Transverse colon (tissue), 3 donors: ENCODE results near the gene LRRC4.

Experiments used
- POLR2A ChIP-seq: fragments of 450-650 bp; IDR thresholded peaks from one replicate; pipeline ENCODE4 v1.6.1; 2016; ENCODE audit warnings: antibody characterized with exemption, mild to moderate bottlenecking, moderate library complexity
- TF ChIP-seq, protein P1 (sequence below), 5 experiments: fragments of 200-600 bp in 3 of 5; fragments of 450-650 bp in 2 of 5; sonication (generic) in 3 of 5; IDR thresholded peaks; 1 replicate in 2 of 5; 2 replicates in 3 of 5; pipeline ENCODE4 v1.5.1; 2016 to 2017; ENCODE audit warnings: antibody characterized with exemption in 5 of 5, inconsistent platforms in 3 of 5, mild to moderate bottlenecking in 2 of 5, moderate library complexity in 1 of 5

DNA sequence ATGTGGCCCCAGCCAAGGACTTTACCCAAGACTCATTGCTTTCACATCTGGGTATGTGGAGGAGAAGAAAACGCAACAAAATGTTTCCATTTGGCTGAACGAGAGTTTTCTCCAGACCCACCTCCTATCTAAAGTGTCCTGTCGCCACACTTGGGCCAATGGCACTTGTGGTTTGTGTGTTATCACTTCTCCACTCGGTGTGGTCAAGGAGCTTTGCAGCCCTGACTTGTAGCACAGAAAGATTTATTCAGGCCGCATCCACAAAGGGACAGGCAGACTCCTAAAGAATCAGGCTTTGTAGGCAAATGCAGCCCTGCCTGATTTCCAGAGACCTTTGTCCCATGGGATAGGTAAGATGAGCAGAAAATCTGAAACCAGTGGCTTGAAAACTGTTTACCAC is 12.8 kb upstream of the LRRC4 start:
- no peak for TF ChIP-seq POLR2A
- TF ChIP-seq, protein P1, sequence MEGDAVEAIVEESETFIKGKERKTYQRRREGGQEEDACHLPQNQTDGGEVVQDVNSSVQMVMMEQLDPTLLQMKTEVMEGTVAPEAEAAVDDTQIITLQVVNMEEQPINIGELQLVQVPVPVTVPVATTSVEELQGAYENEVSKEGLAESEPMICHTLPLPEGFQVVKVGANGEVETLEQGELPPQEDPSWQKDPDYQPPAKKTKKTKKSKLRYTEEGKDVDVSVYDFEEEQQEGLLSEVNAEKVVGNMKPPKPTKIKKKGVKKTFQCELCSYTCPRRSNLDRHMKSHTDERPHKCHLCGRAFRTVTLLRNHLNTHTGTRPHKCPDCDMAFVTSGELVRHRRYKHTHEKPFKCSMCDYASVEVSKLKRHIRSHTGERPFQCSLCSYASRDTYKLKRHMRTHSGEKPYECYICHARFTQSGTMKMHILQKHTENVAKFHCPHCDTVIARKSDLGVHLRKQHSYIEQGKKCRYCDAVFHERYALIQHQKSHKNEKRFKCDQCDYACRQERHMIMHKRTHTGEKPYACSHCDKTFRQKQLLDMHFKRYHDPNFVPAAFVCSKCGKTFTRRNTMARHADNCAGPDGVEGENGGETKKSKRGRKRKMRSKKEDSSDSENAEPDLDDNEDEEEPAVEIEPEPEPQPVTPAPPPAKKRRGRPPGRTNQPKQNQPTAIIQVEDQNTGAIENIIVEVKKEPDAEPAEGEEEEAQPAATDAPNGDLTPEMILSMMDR (IDR thresholded peaks at IDR 0.05): no peak
